Neural cell (in vitro differentiated cells): Measurements from ENCODE around the gene DPYD. TPM values are rescaled to one million over a fixed set of nuclear protein-coding genes. Genes with fewer than 3 reads are reported as not detected.

Experiments used
- H2AFZ ChIP-seq: fragments of 200-600, 300-800 bp; sonication (generic), shearing (Covaris generic); 2 replicates; pipeline ENCODE4 v1.6.0; 2014; ENCODE audit warnings: low read depth, mild to moderate bottlenecking, antibody characterized with exemption, low read length, moderate library complexity
- H3F3A ChIP-seq: fragments of 200-600 bp; shearing (Covaris generic); 2 replicates; pipeline ENCODE4 v1.6.1; 2016; ENCODE audit warnings: mild to moderate bottlenecking, moderate library complexity, mixed read lengths, antibody characterized with exemption, low read length; ENCODE audit not compliant: insufficient read depth, poor library complexity, severe bottlenecking
- H3K27ac ChIP-seq: fragments of 200-600, 300-800 bp; sonication (generic), shearing (Covaris generic); 2 replicates; pipeline ENCODE4 v1.5.1; 2014; ENCODE audit warnings: mild to moderate bottlenecking, low read length, moderate library complexity
- H3K27me3 ChIP-seq: fragments of 300-800, 200-600 bp; sonication (generic), shearing (Covaris generic); 2 replicates; pipeline ENCODE4 v1.6.0; 2014; ENCODE audit warnings: mild to moderate bottlenecking, low read depth, low read length, moderate library complexity; ENCODE audit not compliant: insufficient read depth
- H3K36me3 ChIP-seq: fragments of 300-800, 200-600 bp; sonication (generic), shearing (Covaris generic); 2 replicates; pipeline ENCODE4 v1.5.1; 2014; ENCODE audit warnings: mild to moderate bottlenecking, antibody characterized with exemption, low read length, moderate library complexity; ENCODE audit not compliant: insufficient read depth
- H3K4me2 ChIP-seq: fragments of 300-800, 200-600 bp; sonication (generic), shearing (Covaris generic); 2 replicates; pipeline ENCODE4 v1.6.0; 2014; ENCODE audit warnings: mild to moderate bottlenecking, low read length
- H3K4me3 ChIP-seq: fragments of 300-800, 200-600 bp; sonication (generic), shearing (Covaris generic); 2 replicates; pipeline ENCODE4 v1.5.1; 2014; ENCODE audit warnings: mild to moderate bottlenecking, low read length, moderate library complexity
- H3K79me2 ChIP-seq: fragments of 200-600 bp; shearing (Covaris generic); replicated peaks from 2 replicates; pipeline ENCODE4 v1.6.0; 2014; ENCODE audit warnings: mild to moderate bottlenecking, low read length, moderate library complexity; ENCODE audit not compliant: insufficient read depth
- H3K9ac ChIP-seq: fragments of 300-800, 200-600 bp; sonication (generic), shearing (Covaris generic); 2 replicates; pipeline ENCODE4 v1.6.1; 2016; ENCODE audit warnings: mild to moderate bottlenecking, low read length, mixed read lengths
- H3K9me2 ChIP-seq: fragments of 200-600 bp; shearing (Covaris generic); 2 replicates; pipeline ENCODE4 v1.6.1; 2016; ENCODE audit warnings: mild to moderate bottlenecking, low read length, mixed read lengths; ENCODE audit not compliant: insufficient read depth
- H3K9me3 ChIP-seq: fragments of 200-600, 300-800 bp; sonication (generic), shearing (Covaris generic); 2 replicates; pipeline ENCODE4 v1.6.1; 2016; ENCODE audit warnings: mild to moderate bottlenecking, mixed run types, low read length, moderate library complexity, mixed read lengths
- H4K20me1 ChIP-seq: fragments of 200-600 bp; shearing (Covaris generic); 2 replicates; pipeline ENCODE4 v1.6.1; 2016; ENCODE audit warnings: mild to moderate bottlenecking, mixed run types; ENCODE audit not compliant: insufficient read depth
- EP300 ChIP-seq: fragments of 450-650 bp; conservative IDR thresholded peaks from 2 replicates; pipeline ENCODE4 v1.6.1; 2014; ENCODE audit warnings: antibody characterized with exemption, mild to moderate bottlenecking, moderate library complexity; ENCODE audit not compliant: poor library complexity, severe bottlenecking
- EZH2 ChIP-seq: fragments of 200-600, 300-800 bp; shearing (Covaris generic), sonication (generic); IDR thresholded peaks from 2 replicates; pipeline ENCODE4 v1.6.1; 2014; ENCODE audit warnings: antibody characterized with exemption, low read length, borderline replicate concordance, mild to moderate bottlenecking; ENCODE audit not compliant: insufficient read depth, poor library complexity, severe bottlenecking
- MXI1 ChIP-seq: fragments of 450-650 bp; conservative IDR thresholded peaks from 2 replicates; pipeline ENCODE4 v1.6.1; 2014; ENCODE audit warnings: antibody characterized with exemption, mild to moderate bottlenecking; ENCODE audit not compliant: poor library complexity, severe bottlenecking
- POLR2AphosphoS5 ChIP-seq: IDR thresholded peaks from 2 replicates; pipeline ENCODE4 v1.6.1; 2012
- RAD21 ChIP-seq: fragments of 450-650 bp; conservative IDR thresholded peaks from 2 replicates; pipeline ENCODE4 v1.6.1; 2014; ENCODE audit warnings: antibody characterized with exemption, mild to moderate bottlenecking, moderate library complexity
- SMC3 ChIP-seq: fragments of 450-650 bp; conservative IDR thresholded peaks from 2 replicates; pipeline ENCODE4 v1.6.1; 2014; ENCODE audit warnings: antibody characterized with exemption, mild to moderate bottlenecking, moderate library complexity; ENCODE audit not compliant: poor library complexity
- TAF1 ChIP-seq: IDR thresholded peaks from 2 replicates; pipeline ENCODE4 v1.6.1; 2012; ENCODE audit warnings: low read depth
- polyA plus RNA-seq: library from polyadenylated mRNA; depleted of rRNA; stranded (reverse); fragments of >200 nt; gene quantifications from 2 replicates; pipeline ENCODE4 v1.2.3, GENCODE V29; 2014
- TF ChIP-seq, protein P1 (sequence below): IDR thresholded peaks from 2 replicates; pipeline ENCODE4 v1.6.1; 2012; ENCODE audit warnings: borderline replicate concordance
- TF ChIP-seq, protein P2 (sequence below): fragments of 450-650 bp; IDR thresholded peaks from 2 replicates; pipeline ENCODE4 v1.5.1; 2014; ENCODE audit warnings: antibody characterized with exemption, mild to moderate bottlenecking, moderate library complexity; ENCODE audit not compliant: poor library complexity, severe bottlenecking

DPYD gene
- polyA plus RNA-seq, 1 donor from 2014 or later = 6.7 TPM

DNA sequence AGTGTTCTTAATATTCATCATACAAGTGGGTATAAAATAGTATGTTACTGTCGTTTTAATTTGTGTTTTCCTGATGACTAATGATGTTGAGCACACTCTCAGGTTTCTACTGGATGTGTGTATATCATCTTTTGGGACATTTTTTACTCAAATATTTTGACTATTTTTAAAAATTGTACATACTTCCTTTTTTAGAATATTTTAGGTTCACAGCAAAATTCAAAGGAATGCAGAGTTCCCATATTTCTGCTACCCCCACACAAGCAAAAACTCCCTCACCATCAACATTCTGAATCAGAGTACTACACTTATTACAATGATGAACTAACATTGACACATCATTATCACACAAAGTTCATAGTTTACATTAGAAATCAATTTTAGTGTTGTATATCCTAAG lies 114.5 kb downstream of the DPYD start:
- TF ChIP-seq EP300 (no peak), SMC3 (no peak), EZH2 (no peak), TAF1 (no peak)
- TF ChIP-seq, protein P1, sequence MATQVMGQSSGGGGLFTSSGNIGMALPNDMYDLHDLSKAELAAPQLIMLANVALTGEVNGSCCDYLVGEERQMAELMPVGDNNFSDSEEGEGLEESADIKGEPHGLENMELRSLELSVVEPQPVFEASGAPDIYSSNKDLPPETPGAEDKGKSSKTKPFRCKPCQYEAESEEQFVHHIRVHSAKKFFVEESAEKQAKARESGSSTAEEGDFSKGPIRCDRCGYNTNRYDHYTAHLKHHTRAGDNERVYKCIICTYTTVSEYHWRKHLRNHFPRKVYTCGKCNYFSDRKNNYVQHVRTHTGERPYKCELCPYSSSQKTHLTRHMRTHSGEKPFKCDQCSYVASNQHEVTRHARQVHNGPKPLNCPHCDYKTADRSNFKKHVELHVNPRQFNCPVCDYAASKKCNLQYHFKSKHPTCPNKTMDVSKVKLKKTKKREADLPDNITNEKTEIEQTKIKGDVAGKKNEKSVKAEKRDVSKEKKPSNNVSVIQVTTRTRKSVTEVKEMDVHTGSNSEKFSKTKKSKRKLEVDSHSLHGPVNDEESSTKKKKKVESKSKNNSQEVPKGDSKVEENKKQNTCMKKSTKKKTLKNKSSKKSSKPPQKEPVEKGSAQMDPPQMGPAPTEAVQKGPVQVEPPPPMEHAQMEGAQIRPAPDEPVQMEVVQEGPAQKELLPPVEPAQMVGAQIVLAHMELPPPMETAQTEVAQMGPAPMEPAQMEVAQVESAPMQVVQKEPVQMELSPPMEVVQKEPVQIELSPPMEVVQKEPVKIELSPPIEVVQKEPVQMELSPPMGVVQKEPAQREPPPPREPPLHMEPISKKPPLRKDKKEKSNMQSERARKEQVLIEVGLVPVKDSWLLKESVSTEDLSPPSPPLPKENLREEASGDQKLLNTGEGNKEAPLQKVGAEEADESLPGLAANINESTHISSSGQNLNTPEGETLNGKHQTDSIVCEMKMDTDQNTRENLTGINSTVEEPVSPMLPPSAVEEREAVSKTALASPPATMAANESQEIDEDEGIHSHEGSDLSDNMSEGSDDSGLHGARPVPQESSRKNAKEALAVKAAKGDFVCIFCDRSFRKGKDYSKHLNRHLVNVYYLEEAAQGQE = no peak
- Histone ChIP-seq H3K9me3 (no peaks in the 10 kb centered on the region), H3F3A (no peaks in the 10 kb centered on the region), H3K4me3 (no peak overlapping the region), H2AFZ (no peak overlapping the region), H4K20me1 (no peaks in the 10 kb centered on the region), H3K27ac (no peak overlapping the region), H3K79me2 (no peaks in the 10 kb centered on the region), H3K4me2 (no peak overlapping the region), H3K27me3 (no peaks in the 10 kb centered on the region), H3K9me2 (no peaks in the 10 kb centered on the region), H3K9ac (no peak overlapping the region), H3K36me3 (no peaks in the 10 kb centered on the region)

DNA sequence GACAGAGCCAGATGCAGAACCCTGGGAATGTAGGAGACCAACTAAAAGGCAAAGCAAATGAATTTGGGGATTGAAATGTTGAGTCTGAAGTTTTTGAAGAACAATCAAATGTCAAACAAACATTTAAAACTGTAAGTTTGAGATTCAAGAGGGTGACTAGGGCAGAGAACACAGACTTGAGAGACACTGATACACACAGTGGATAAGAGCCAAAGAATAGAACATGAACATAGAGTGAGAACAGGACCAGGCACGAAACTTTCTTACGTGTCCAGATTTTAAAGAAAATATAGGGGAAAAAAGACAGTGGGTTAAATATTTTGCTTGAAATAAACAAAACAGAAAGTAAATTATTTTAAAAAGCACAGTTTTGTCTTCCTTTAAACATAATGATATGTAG lies 115.7 kb downstream of the DPYD start:
- Histone ChIP-seq H2AFZ (no peak overlapping the region), H3K79me2 (no peaks in the 10 kb centered on the region), H3K9ac (no peak overlapping the region), H3K36me3 (no peaks in the 10 kb centered on the region), H3K4me2 (no peak overlapping the region), H3K9me2 (no peaks in the 10 kb centered on the region), H3F3A (no peaks in the 10 kb centered on the region), H3K27me3 (no peaks in the 10 kb centered on the region), H3K4me3 (no peak overlapping the region), H4K20me1 (no peaks in the 10 kb centered on the region), H3K9me3 (no peaks in the 10 kb centered on the region), H3K27ac (no peak overlapping the region)
- TF ChIP-seq SMC3 = no peak
- TF ChIP-seq EZH2 = no peak
- no peak for TF ChIP-seq RAD21
- TF ChIP-seq, protein P2, sequence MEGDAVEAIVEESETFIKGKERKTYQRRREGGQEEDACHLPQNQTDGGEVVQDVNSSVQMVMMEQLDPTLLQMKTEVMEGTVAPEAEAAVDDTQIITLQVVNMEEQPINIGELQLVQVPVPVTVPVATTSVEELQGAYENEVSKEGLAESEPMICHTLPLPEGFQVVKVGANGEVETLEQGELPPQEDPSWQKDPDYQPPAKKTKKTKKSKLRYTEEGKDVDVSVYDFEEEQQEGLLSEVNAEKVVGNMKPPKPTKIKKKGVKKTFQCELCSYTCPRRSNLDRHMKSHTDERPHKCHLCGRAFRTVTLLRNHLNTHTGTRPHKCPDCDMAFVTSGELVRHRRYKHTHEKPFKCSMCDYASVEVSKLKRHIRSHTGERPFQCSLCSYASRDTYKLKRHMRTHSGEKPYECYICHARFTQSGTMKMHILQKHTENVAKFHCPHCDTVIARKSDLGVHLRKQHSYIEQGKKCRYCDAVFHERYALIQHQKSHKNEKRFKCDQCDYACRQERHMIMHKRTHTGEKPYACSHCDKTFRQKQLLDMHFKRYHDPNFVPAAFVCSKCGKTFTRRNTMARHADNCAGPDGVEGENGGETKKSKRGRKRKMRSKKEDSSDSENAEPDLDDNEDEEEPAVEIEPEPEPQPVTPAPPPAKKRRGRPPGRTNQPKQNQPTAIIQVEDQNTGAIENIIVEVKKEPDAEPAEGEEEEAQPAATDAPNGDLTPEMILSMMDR = no peak
- TF ChIP-seq MXI1 = no peak
- TF ChIP-seq TAF1 = no peak
- TF ChIP-seq, protein P1 = no peak
- TF ChIP-seq EP300 = no peak
- TF ChIP-seq POLR2AphosphoS5 = no peak
